Smooth muscle cell (in vitro differentiated cells): ENCODE data around the gene CD36. TPM values are rescaled to one million over a fixed set of nuclear protein-coding genes. Genes with fewer than 3 reads are reported as not detected.

ENCODE experiments used
- DNase-seq: peaks from one replicate; lab custom pipeline; 2025; ENCODE audit not compliant: unreplicated experiment; lab: John Stamatoyannopoulos, UW
- H2AFZ ChIP-seq: fragments of 200-600 bp; sonication (generic); 2 replicates; pipeline ENCODE4 v1.6.0; 2016; ENCODE audit warnings: antibody characterized with exemption, low read depth, mild to moderate bottlenecking
- H3F3A ChIP-seq: fragments of 200-600 bp; sonication (generic); 2 replicates; pipeline ENCODE4 v1.6.0; 2017; ENCODE audit warnings: antibody characterized with exemption, low read depth
- H3K27ac ChIP-seq: fragments of 200-600 bp; sonication (generic); 2 replicates; pipeline ENCODE4 v1.5.1; 2016; ENCODE audit warnings: low read depth, mild to moderate bottlenecking
- H3K27me3 ChIP-seq: fragments of 200-600 bp; sonication (generic); 2 replicates; pipeline ENCODE4 v1.6.1; 2016; ENCODE audit warnings: low read depth, mild to moderate bottlenecking
- H3K36me3 ChIP-seq: fragments of 200-600 bp; sonication (generic); 2 replicates; pipeline ENCODE4 v1.5.1; 2016; ENCODE audit warnings: low read depth
- H3K4me1 ChIP-seq: fragments of 200-600 bp; sonication (generic); 2 replicates; pipeline ENCODE4 v1.5.1; 2016; ENCODE audit warnings: low read depth
- H3K4me2 ChIP-seq: fragments of 200-600 bp; sonication (generic); 2 replicates; pipeline ENCODE4 v1.6.0; 2016; ENCODE audit warnings: mild to moderate bottlenecking
- H3K4me3 ChIP-seq: fragments of 200-600 bp; sonication (generic); 2 replicates; pipeline ENCODE4 v1.5.1; 2016; ENCODE audit warnings: mild to moderate bottlenecking
- H3K79me2 ChIP-seq: fragments of 200-600 bp; sonication (generic); 2 replicates; pipeline ENCODE4 v1.6.0; 2016; ENCODE audit warnings: low read depth, mild to moderate bottlenecking
- H3K9ac ChIP-seq: fragments of 200-600 bp; sonication (generic); 2 replicates; pipeline ENCODE4 v1.6.0; 2016; ENCODE audit warnings: low read depth
- H3K9me3 ChIP-seq: fragments of 200-600 bp; sonication (generic); replicated peaks from 2 replicates; pipeline ENCODE4 v1.5.1; 2016; ENCODE audit warnings: low read depth
- H4K20me1 ChIP-seq: fragments of 200-600 bp; sonication (generic); 2 replicates; pipeline ENCODE4 v1.6.0; 2016; ENCODE audit warnings: low read depth
- CTCF ChIP-seq: fragments of 200-600 bp; sonication (generic); IDR thresholded peaks from 2 replicates; pipeline ENCODE4 v1.5.1; 2017; ENCODE audit warnings: borderline replicate concordance, mild to moderate bottlenecking, antibody characterized with exemption; ENCODE audit not compliant: insufficient read depth, poor library complexity, severe bottlenecking
- WGBS: methylation state at CpG from one replicate; pipeline ENCODE4 v1.1.7; 2016; ENCODE audit warnings: low lambda C conversion rate; 5-methylcytosine and 5-hydroxymethylcytosine counted together
- polyA plus RNA-seq: library from polyadenylated mRNA; unstranded; fragments of >200 nt; fragmentation: Nextera tagmentation; extraction: Ambion mirVana; gene quantifications from 2 replicates; pipeline ENCODE4 v1.2.1, GENCODE V29; 2016
- total RNA-seq: library from RNA; depleted of rRNA; stranded (reverse); fragments of >200 nt; gene quantifications from 2 replicates; pipeline ENCODE4 v1.2.3, GENCODE V29; 2014

CD36 gene
- total and polyA plus RNA-seq, 2 experiments from 2014 or later: 0.64 to 2.8 TPM

- no peak overlapping the region for H3K9ac ChIP-seq
- H4K20me1 ChIP-seq: no peaks in the 10 kb centered on the region
- H3K27me3 ChIP-seq: no peaks in the 10 kb centered on the region
- H3K79me2 ChIP-seq: no peaks in the 10 kb centered on the region
- no peak overlapping the region for H3K4me3 ChIP-seq
- no peak for DNase-seq
- H3F3A ChIP-seq: peaks cover 10% of the 10 kb centered on the region
- H3K4me2 ChIP-seq: no peak overlapping the region
- H3K9me3 ChIP-seq: no peaks in the 10 kb centered on the region
- peaks cover 23% of the 10 kb centered on the region for H3K4me1 ChIP-seq
- H2AFZ ChIP-seq: no peak overlapping the region
- no peak for TF ChIP-seq CTCF
- H3K27ac ChIP-seq: peak overlapping the region; percentile 51
- no peaks in the 10 kb centered on the region for H3K36me3 ChIP-seq
- WGBS: 14% methylated on average over 3 of the region's 3 CpGs
Measured at GRCh38 chr7:80719261-80719660, 80.8 kb downstream of the CD36 start.

GRCh38 chr7:80720146-80720545, 81.7 kb downstream of the CD36 start:
- Histone ChIP-seq H3F3A (peaks cover 14% of the 10 kb centered on the region), H3K9ac (no peak overlapping the region), H3K4me2 (no peak overlapping the region), H3K27ac (peak overlapping the region; percentile 51), H3K27me3 (no peaks in the 10 kb centered on the region), H3K36me3 (no peaks in the 10 kb centered on the region), H3K4me3 (no peak overlapping the region), H4K20me1 (no peaks in the 10 kb centered on the region), H3K4me1 (peaks cover 31% of the 10 kb centered on the region), H3K79me2 (no peaks in the 10 kb centered on the region), H2AFZ (no peak overlapping the region), H3K9me3 (no peaks in the 10 kb centered on the region)
- WGBS: 96% methylated on average over 3 of the region's 3 CpGs
- DNase-seq: no peak
- no peak for TF ChIP-seq CTCF

- Histone ChIP-seq H3K4me2 (peak overlapping the region; percentile 76), H3K27me3 (no peaks in the 10 kb centered on the region), H3F3A (peaks cover 14% of the 10 kb centered on the region), H3K27ac (peak overlapping the region; percentile 98), H3K79me2 (no peaks in the 10 kb centered on the region), H3K36me3 (no peaks in the 10 kb centered on the region), H3K9ac (peak overlapping the region; percentile 85), H3K4me3 (no peak overlapping the region), H4K20me1 (no peaks in the 10 kb centered on the region), H3K4me1 (peaks cover 31% of the 10 kb centered on the region), H3K9me3 (no peaks in the 10 kb centered on the region), H2AFZ (no peak overlapping the region)
- TF ChIP-seq CTCF: no peak
- no peak for DNase-seq
- 14% methylated on average over 3 of the region's 3 CpGs for WGBS
Measured at GRCh38 chr7:80721883-80722615, 83.6 kb downstream of the CD36 start.

- Histone ChIP-seq H3K4me3 (no peak overlapping the region), H3K9ac (peak overlapping the region; percentile 85), H2AFZ (no peak overlapping the region), H3K27me3 (no peaks in the 10 kb centered on the region), H3F3A (peaks cover 14% of the 10 kb centered on the region), H3K9me3 (no peaks in the 10 kb centered on the region), H3K36me3 (no peaks in the 10 kb centered on the region), H3K4me2 (peak overlapping the region; percentile 76), H3K4me1 (peaks cover 31% of the 10 kb centered on the region), H4K20me1 (no peaks in the 10 kb centered on the region), H3K27ac (peak overlapping the region; percentile 98), H3K79me2 (no peaks in the 10 kb centered on the region)
- peak; percentile 7 for DNase-seq
- no peak for TF ChIP-seq CTCF
- whole genome bisulfite sequencing: 3% methylated on average over 3 of the region's 3 CpGs
Measured at GRCh38 chr7:80722616-80723195, 84.3 kb downstream of the CD36 start.
